RPMI7951 (cell line): ENCODE results near the gene ZNF599. TPM values are rescaled to one million over a fixed set of nuclear protein-coding genes. Genes with fewer than 3 reads are reported as not detected.
A peak's percentile ranks its signal among the peaks of the same experiment; 100 is the strongest.

Experiments used
- DNase-seq: peaks from one replicate; pipeline ENCODE4 v3.0.0-alpha.2; 2012; ENCODE audit warnings: low read depth
- total RNA-seq: library from RNA; depleted of rRNA; stranded (reverse); fragments of >200 nt; shearing (Covaris generic); gene quantifications from 2 replicates; pipeline ENCODE4 v1.2.3, GENCODE V29; 2014; rRNA removed

The ZNF599 gene
- total RNA-seq, 1 experiment from 2014 or later, result 9.4 TPM

DNA sequence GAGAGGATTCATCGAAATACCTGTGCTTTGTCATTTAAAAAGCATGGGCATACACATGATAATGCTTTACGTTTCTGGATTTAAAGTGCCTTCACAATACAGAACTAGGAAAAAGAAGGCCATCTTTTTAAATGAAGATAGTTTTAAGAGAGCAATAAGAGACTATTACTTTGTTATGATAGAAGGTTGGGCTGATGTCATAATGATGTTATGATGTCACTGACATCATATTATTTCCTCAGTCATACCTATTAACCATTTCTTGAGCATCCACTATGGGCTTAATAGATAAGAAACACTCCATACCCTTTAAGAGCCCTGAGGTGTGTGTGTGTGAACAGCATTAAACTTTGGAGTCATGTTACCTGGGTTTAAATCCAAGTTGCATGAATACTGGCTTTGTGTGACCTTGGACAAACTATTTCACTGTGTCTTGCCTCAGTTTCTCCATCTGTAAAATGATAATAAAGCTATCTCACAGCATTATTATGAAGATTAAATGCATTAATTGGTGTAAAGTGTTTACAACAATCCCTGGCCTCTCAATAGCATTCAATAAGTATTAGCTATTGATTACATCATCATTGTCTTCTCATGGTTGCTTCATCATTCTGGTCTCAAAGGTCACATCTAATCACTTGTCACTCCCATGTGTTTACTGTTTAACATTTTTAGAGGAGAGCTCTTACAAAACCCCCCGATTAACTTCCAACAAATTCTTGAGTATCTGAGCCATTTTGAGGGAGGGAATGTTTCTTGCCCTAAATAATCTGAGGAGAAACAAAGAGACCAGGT lies 27.9 kb downstream of the ZNF599 start:
- DNase-seq, result no peak

DNA sequence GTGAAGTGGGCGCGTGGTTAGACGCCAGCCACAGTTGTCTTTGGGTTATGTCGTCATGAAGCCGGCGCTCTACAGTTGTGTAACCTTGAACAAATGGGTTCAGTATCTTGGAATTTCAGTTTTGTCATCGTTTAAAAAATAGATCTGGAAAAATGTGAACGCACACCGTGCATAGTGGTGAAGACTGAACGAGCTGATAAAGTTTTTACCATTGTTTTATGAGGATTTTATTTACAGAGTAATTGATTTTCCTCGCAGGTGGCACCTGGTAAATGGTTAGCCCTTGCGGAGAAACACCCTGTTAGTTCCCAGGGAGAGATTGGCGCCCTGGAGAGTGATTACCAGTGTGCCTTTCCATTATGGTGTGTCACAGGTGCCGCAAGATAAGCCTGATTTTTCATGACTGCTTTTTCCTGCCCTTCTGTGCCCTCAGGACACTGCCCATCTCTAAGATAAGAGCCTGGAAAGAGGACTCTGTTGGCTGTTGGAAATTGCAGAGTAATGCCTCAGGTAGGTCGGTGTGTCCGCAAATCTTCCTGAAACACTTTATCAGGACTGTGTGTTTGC lies 38.4 kb downstream of the ZNF599 start:
- no peak for DNase-seq

DNA sequence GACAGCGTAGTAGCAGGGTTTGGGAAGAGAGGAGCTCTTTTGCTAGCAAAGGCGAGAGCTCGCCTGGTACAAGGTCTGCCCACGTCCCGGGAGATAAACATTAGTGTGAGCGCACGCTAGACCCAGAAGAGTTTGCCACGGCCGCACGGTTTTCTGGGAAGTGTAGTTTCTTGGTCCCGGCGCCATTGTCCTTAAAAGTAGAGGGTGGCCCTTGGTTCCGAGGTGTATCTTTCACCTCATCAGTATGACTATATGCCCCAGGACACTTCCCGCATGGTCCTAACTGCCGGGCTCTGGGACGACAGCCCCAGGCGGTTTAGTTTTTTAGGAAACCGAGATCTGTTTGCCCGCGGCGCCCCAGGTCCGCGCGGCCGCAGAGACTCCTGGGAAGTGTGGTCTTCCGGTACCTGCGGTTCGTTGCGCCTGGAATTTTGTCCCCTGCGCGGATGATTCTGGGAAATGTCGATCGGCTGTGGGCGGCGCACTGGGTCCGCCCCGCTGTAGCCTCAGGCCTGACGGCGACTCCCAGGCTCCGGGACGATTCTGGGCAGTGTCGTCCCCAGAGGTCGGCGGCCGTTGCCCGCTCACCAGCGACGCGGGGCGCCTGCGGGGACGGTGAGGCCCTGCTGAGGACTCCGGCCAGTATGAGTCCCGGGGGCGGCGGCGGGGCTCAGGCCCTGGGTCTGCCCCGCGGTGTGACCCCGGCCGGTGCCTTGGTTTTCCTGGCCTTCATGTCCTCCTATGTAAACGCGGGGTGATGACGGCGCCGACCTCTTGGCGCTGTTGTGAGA lies 39.1 kb downstream of the ZNF599 start, which contains the start of gene ZNF181:
Gene ZNF181 (plus strand): TSS at position 498 of the 791 bp plus-strand sequence. CDS start 795 bp downstream, outside the sequence.
- peak; percentile 92 for DNase-seq

DNA sequence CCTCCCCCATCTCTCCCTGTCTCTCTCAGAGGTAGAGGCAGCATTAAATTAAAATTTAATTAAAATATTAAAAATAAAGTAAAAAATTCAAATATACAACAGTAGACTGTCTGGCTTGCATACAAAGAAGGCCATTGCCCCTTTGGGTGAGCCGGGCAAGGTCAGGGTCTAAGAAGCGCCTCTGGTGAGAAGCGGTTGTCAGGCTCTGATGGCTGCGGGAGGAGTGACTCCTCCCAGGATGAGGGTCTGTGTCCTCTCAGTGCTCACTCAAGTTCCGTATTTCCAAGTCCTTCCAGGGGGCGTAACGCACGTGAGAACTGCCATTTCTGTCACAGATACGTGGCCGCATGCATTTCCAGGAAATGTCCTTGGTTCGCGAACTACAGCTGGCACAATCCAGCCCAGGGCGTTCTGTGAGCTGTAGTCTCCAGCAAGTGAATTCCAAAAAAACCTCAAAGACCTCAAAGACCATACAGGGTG lies 39.7 kb downstream of the ZNF599 start:
- DNase-seq, result no peak

DNA sequence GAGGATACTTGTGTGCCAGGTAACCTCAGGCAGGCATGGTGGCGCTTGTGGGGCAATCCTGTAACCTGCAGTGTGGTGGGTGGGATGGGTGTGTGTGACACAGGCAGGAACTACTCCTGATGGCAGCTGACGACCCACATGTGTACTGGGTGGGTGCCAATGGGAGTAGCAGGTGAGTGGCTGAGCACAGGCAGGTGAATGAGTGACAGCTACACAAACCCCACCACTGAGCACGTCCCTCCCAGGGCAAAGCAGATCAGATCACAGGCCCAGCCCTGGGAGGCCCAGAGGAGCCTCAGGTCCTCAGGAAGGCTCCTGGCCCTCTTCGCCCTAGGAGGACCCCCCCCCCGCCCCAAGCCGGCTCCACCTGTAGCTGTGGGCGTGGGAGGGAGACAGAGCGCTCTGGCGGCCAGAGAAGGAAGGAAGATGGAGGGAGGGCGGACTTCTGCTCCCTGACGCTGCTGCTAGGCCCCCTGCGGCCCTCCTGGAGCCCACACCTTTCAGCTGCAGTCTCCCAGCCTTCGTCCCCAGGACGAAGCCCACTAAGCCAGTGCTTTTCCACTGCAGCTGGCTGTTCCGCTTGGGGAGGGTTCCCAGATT lies 40.3 kb downstream of the ZNF599 start:
- DNase-seq, result no peak

DNA sequence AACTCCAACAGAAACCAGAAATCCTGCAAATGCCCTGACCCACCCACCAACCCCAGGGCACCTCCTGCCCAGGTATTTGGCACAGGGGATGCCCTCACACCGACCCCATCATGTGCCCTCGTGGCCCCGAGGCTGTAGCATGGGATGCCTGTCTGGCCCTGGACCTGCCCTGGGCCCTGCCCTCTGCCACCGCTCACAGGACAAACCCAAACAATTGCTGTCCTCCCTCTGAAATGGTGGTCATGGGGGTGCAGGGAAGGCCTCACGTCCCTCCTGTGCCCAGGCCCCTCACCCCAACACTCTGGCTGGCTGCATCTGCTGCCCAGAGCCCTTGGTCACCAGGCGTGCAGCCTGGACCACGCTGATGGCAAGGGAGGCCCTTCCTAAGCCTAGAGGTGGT lies 41.1 kb downstream of the ZNF599 start:
- no peak for DNase-seq

DNA sequence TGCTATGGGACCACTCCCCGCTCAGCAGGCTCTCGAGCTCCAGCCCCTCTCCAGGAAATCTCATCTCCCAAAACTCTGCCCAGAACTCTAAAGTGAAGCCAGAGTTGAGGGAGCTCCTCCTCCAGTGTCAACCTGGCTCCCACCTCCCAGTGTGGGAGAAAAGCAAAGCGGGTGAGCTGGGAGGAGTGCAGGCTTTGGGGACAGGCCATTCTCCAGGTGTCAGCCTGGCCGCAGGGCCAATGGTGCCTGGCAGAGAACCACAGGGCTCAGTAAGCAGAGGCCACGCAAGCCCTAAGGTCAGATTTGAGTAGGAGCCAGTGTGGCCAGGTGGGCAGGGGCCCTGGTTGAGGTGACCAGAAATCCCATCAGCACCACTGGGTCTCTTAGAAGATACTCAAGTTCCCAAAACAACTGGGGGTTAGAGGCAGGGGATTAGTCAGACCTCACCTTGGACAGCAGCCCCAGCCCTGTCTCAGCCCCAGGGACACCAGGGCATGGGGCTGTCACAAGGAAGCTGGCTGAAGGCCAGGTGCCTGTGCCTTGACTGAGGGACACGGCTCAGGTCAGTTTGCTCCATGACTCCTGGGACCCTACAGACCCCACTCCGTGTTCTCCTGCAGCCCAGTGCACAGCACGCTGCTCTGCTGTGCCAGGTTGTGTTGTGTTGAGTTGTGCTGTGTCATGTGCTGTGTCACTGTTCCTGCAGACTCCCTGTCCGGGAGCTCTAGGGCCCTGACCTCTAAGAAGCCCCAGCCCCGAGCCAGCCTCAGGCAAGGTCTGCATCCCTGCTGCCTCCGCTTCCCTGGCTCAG lies 41.8 kb downstream of the ZNF599 start:
- DNase-seq, result no peak

DNA sequence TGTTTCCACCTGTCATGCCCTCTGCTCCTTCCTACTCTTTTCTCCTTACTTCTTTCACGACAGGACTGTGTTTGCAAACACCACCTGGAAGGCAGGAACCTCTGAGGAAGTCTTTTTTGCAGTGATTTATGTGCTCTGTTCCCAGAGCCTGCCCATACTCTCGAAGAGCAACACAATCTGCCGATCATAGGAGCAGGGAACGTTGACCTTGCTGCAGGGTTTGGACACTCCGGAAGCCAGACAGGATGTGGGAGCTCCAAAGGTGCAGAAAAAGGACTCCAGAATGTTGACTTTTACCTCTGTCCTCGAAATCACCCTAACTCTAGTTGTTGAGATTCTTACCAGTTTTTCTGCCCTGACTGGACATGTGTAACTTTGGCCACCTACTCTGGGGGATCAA lies 47.6 kb downstream of the ZNF599 start:
- no peak for DNase-seq

DNA sequence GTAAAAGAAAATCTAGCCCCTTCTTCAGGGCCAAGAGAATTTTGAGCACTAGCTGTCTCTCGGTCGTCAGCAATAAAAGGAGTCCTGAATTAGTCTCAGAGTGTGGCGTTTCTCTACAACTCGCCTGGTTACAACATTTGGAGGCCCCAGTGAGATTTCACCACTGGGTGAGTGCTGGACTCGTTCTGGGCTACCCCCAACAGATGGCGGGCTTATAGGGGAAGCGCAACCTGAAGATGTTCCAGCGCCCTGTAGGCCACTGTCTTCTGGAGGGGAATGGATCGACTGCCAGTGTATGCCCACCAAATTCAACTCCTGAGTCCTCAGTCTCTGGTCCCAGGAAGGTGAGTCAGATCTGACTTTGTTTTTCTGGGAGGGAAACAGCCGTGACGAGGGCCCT lies 50.7 kb downstream of the ZNF599 start:
- peak; percentile 6 for DNase-seq

DNA sequence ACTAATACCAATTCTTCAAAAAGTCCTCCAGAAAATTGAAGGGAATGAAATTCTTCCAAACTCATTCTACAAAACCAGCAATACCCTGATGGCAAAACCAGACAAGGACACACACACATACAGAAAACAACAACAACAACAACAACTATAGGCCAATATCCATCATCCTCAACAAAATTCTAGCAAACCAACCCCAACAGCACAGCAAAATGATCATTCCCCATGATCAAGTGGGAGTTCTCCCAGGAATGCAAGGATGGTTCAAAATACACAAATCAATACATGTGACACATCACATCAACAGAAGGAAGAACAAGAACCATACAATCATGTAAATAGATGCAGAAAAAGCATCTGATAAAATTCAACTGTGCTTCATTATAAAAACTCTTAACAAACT lies 57.7 kb downstream of the ZNF599 start:
- no peak for DNase-seq

DNA sequence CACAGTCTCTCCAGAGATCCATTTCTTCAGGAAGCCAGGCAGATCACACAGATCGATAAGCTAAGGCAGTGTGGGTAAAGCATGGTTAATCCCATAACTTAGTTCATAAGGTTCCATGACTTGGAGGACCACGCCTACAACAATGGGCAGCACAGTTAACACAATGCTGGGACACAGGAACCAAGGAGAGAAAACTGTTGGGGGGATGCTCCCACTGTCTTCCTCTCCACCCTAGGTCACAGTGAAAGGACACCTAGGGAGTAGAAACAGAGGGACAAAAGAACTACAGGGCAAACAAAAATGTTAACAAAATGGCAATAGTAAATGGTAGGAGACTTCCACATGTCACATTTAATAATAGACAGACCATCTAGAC lies 59.8 kb downstream of the ZNF599 start:
- DNase-seq, result no peak

DNA sequence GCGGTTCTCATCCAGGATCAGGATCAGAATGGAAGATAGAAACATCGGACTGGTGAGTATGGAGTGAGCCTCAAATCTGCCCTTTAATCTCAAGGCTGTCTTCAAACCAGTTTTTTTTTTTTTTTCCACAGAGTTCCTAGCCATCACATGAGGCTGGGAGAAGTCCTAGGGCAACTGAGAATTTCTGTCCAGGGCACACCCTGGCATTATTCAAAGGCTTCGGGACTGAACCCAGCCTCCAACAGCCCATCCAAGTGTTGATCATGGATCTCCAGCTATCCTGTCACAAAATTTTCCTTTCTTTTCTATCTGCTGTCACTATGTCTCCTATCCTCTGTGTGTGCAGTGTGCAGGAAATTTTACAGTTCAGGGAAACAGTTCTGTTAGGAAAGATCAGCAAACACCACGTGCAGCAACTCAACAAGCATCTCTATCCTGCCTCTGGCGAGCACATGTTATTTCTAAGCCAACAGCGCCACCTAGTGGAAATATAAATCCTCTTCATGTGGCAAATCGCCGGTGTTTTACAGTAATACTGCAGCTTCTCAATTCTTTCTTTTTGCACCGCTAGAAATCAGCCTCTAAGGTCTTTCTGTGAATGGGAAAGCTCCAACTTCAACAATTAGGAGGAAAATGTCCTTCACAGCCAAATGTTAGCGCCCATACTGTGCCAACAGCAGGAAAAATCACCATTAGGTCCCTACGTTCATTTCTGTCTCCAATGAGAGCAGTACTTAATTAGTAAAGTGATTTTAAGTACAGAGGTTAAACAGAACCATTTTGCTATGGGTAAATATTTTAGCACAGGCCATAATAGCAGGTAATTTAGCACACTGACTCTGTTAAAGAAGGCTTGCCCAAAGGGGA lies 60.4 kb downstream of the ZNF599 start:
- peak; percentile 77 for DNase-seq

DNA sequence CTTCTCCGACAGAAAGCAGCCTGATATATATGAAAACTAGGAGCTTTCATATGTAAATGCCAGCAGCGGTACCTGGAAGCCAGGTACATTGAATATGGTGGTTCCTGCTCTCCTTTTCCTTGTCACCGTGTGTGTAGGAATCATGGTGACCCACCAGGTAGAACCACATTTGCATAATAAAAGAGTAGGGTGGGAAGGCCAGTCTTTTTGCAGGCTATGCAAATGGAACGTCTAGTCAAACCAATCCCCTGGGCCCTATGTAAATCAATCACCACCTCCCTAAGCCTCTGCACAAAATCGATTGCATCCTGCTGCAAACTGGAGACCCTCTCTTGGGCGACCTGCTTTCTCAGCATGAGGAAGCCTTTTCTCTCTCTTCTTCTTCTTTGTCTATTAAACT lies 61.1 kb downstream of the ZNF599 start:
- no peak for DNase-seq

Other genes with a start within 250 kb of the ZNF599 start
- gene SCGB2B2, start 96.1 kb downstream of the ZNF599 start, total RNA-seq, result not detected in 2 replicates
- gene ZNF302, start 95.5 kb downstream of the ZNF599 start, total RNA-seq, result 18.2 and 26.7 TPM in 2 replicates
- gene ZNF181, start 39.0 kb downstream of the ZNF599 start, total RNA-seq, result 10.8 and 16.8 TPM in 2 replicates
- 4.1 and 4.5 TPM in 2 replicates for gene ZNF30, start 153.7 kb upstream of the ZNF599 start, total RNA-seq
- 7.2 and 7.4 TPM in 2 replicates for gene ZNF792, start 191.0 kb upstream of the ZNF599 start, total RNA-seq
- 18.0 and 21.9 TPM in 2 replicates for gene GRAMD1A, start 227.1 kb upstream of the ZNF599 start, total RNA-seq